NCI-H748 treated with DMSO at 0.1 percent for 48 hours (cell line): ENCODE results near the gene KRTAP3-1.

ENCODE experiments used
- DNase-seq: peaks from one replicate; lab custom pipeline; 2025; lab: John Stamatoyannopoulos, UW

KRTAP3-1 gene

GRCh38 chr17:40978575-40979151, 30.3 kb downstream of the KRTAP3-1 start:
- no peak for DNase-seq

GRCh38 chr17:40975516-40975915, 33.4 kb downstream of the KRTAP3-1 start:
- DNase-seq = no peak

- DNase-seq = no peak
Measured at GRCh38 chr17:40974366-40974765, 34.6 kb downstream of the KRTAP3-1 start.

GRCh38 chr17:40967582-40967981, 41.3 kb downstream of the KRTAP3-1 start:
- DNase-seq = no peak

GRCh38 chr17:40966848-40967247, 42.1 kb downstream of the KRTAP3-1 start, which contains the start of gene KRT39:
Gene KRT39, minus strand, starts transcription at chr17:40966948. Its CDS starts 92 bp downstream, at chr17:40966856.
- DNase-seq = no peak

- no peak for DNase-seq
Measured at GRCh38 chr17:40963838-40964237, 45.1 kb downstream of the KRTAP3-1 start.

- DNase-seq = no peak
Measured at GRCh38 chr17:40962059-40962561, 46.8 kb downstream of the KRTAP3-1 start.

GRCh38 chr17:40961591-40961990, 47.3 kb downstream of the KRTAP3-1 start:
- DNase-seq = no peak

GRCh38 chr17:40960144-40960543, 48.8 kb downstream of the KRTAP3-1 start:
- DNase-seq = no peak
